ENCODE measurements around the gene ST3GAL3. TPM values are rescaled to one million over a fixed set of nuclear protein-coding genes. Genes with fewer than 3 reads are reported as not detected.
"Not testable (repeated sequence)": the region's sequence is repeated elsewhere in the genome, so short reads cannot be mapped to it uniquely, and the experiment has no call there.

ST3GAL3 gene
- total RNA-seq, 1 donor from 2014 or later: 38.5 TPM

DNA sequence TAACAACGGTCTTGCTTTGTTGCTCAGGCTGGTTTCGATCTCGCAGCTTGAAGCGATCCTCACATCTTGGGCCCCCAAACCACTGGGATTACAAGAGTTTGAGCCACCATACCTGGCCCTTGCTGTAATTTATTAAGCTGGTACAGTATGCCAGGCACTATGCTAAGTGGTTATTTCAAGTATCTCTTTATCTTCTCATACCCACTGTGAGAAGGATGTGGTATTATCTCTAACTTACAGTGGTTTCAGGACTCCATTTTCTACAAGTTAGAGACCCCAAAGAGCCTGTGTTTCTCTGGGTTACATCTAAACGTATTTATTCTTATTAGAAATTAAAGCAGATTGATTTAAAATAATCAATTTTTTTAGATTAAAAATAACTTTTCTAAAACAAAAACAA is 8.1 kb upstream of the ST3GAL3 start:
- no peak for DNase-seq (ENCODE audit: low spot score)

DNA sequence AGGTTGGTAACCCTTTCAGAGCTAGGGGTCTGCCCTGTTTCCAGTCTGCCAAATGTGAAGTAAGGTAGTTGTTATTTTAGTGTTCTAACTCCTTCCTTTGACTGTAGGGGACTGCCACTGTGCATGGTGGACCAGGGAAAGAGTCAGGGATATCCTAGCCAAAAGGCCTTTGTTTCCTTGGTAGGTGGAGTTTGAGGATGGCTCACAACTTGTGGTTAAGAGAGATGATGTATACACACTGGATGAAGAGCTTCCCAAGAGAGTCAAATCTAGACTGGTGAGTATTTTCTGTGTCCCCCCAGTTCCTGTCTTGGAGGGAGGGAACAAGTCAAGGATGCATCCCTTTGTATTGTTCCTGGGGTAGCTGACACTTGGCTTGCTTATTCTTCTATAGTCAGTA is 3.5 kb upstream of the ST3GAL3 start:
- DNase-seq (ENCODE audit: low spot score): no peak

DNA sequence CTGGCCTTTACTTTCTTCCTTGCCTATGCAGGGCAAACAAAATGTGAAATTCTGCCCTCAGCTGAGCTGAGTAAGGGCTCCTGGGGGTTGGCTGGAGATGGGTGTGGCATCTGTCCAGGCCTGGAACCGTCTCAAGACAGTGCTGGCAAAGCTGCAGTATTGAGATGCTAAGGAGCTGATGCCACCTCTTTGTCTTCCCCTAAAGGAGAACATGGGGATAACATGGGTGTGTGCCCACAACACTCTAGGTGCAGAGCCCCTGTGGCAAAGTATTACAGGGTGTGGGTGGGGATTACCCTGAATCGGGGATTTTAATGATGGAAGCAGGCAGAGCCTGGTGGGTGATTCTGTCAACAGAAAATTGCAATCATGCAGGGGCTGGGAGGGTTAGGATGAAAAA is 2.5 kb upstream of the ST3GAL3 start:
- DNase-seq (ENCODE audit: low spot score): no peak

DNA sequence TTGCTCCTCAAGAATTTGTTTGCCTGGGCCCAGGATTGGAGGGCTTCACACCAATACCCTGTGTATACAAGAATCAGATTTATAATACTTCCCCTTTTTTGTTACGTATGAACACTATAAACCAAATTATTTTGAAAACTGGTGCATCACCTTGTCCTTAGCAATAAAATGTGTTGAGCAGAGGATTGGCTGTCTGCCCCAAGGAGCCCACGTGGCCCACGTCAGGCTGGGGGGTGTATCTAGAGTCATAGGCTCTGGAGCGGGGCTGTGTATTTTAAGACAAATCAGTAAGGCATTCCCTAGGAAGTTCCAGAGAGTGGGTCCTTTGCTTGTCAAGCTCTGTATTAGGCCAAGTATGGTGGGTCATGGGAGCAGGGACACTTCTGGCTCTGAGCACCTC is 2.0 kb upstream of the ST3GAL3 start:
- DNase-seq (ENCODE audit: low spot score): no peak

DNA sequence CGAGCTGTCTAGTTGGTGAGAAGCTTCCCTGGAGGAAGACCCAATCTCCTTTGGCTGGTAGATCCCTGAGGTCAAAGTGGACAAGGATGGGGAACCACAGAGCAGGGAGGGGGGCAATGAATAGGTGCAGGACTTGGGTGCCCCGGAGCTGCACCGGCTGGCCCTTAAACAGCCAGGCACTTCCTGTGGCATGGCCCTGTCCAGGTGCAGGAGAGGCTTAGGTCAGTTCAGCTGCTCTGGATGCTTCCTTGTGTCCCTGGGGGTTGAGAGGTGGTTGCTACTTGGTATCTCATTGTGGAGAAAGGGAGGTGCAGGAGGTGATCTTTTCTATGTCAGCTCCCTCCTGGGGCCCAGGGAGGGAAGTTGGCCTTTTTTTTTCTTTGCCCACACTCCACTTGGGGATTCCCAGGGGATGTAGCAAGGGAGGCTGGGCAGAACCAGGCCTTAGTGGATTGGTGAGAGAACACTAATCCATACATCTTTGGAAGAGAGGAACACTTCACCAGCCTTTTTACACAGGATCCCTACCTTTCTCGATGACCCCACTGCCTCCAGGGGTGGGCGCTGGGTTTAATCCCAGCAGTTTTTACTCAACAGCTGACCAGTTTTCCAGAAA is 1.2 kb upstream of the ST3GAL3 start:
- DNase-seq (ENCODE audit: low spot score): no peak

DNA sequence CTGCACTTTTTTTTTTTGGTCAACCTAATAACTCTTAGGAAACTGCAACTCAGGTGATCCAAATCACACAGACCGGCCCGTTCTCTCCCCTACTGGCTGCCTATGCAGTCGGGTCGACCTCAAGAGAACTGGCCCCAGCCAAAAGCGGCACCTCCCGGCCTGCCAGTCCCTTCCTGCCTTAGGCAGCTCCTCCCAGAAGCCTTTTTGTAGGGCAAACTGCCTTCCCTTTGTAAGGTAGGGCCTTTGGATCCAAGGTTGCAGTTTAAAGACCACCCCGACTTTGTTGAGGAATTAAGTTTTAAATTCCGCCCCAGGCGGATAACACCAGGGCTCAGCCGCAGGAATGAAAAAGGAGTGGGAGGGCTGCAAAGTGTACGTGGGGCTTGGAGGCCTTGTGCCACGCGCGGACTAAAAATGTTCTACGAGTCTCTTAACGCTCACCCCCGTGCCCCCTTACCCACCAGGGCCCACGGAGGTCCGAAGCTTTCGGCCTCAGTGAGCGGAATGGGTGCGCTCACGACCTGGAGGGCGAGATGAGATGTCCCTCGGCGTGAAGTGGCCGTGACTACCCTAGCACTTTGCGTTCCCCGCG is 642 bp upstream of the ST3GAL3 start:
- no peak for DNase-seq (ENCODE audit: low spot score)

DNA sequence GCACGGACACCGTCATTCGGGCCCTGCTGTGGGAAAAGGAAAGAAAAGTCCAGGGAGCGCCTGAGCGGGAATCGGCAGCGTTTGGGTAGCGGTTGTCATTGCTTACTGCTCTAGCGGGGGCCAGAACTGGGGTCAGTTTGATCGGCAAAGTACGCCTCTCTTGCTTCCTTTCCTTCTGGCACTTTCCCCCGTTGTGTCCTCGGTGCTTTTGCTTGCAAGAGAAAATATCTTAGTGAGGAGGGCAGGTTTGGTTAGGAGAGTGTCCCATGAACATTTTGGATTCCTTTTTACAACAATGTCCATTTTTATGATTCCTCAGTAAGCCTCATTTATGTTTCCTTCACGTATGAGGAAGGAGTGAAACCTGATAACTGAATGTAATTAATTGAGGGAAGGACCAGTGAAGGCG is 670 bp downstream of the ST3GAL3 start:
- DNase-seq (ENCODE audit: low spot score): no peak

DNA sequence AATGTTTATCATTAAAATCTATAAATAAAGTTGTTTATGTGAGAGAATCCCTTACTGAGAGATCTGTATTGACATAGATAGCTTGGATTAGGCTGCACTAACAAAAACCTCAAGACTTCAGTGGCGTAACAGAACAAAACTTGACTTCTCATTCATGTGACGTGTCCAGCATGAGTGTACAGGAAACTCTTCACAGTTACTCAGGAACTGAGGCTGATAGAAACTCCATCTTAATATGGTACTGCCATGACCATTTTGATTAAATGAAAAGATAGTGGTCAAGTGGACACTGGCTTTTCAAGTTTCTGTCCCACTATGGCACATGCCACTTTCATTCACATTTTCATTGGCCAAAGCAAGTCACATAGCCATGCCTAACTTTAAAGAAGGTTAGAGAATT is 3.7 kb downstream of the ST3GAL3 start:
- no peak for DNase-seq (ENCODE audit: low spot score)

DNA sequence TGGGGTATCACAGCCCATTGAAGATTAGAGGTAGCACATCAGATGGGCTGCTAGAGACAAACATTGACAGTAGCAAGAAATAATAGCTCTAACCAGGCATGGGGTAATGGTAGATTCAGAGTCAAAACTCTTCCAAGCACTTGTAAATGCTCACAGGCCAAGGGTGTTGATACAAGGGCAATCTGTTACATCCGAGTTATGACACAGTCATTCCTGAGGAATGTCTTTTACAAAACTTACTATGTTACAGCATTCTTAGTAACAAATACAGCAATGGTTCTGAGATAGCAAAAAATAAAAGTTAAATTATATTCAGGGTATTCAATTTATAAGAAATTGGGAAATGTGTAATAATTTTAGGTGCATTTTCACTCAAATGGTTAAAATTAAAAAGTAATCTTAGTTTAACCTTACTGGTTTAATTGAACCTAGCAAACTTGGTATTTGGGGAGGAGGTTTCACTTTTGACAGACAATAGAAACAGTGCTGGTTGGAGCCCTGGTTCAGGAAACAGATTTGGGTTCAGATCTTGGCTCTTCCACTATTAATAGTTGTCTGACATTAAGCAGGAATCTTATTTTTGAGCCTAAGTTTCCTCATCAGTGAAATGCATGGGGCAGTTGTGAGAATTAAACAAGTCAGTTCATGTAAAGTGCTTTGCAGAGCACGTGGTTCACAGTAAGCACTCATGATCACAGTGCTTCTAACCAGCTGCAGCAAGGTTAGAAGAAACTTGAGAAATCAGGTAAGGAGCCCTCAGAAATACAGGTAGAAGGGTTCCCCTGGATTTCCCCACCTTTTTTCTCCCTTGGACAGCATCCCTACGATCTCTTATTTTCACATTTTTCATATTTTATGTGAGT is 4.4 kb downstream of the ST3GAL3 start:
- no peak for DNase-seq (ENCODE audit: low spot score)

DNA sequence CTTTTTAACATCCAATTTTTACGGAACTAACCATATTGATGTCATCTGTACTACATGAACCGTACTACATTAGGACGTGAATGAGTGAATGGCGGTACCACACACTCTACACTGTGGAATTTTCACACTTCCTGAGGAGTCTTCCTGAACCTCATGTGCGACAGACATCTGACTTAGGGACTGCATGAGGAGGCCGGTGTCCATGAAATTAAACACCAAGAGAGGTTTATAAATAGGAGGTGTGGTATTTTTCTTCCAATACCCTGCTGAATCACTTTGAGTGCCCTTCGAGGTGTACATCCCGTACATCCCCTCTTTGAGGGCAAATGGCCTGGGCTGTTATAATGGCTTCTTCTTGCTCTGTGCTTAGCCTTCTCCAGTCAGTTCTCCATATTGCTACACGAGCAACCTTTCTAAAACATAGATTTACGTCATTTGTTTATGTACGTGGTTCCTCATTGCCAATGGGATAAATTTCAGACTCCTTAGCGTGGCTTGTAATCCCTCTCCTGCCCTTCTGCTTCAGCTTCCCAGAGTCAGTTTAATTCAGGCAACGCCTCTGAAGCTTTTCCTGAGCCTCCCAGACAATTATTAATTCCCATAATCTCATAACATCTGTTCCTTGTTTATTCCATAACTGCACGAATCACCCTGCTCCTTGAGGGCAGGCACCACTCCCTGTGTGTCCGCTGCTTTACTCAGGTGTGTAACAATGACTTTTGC is 9.4 kb downstream of the ST3GAL3 start:
- DNase-seq (ENCODE audit: low spot score): no peak

DNA sequence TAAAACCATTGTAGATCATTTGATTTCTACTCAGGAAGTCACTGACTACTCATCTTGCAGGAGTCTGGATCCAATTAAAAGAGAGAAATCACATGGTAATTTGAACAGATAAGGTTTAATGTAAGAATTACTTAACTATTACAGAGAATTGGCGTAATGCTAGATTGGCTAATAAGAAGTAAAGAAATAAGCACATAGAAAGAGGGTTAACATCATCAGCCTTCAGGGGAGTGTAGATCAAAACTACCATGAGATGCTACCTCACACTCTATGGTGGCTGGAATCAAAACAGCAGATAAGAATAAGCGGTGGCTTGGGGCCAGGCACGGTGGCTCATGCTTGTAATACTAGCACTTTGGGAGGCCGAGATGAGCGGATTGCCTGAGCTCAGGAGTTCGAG is 11.7 kb downstream of the ST3GAL3 start:
- DNase-seq (ENCODE audit: low spot score): no peak

DNA sequence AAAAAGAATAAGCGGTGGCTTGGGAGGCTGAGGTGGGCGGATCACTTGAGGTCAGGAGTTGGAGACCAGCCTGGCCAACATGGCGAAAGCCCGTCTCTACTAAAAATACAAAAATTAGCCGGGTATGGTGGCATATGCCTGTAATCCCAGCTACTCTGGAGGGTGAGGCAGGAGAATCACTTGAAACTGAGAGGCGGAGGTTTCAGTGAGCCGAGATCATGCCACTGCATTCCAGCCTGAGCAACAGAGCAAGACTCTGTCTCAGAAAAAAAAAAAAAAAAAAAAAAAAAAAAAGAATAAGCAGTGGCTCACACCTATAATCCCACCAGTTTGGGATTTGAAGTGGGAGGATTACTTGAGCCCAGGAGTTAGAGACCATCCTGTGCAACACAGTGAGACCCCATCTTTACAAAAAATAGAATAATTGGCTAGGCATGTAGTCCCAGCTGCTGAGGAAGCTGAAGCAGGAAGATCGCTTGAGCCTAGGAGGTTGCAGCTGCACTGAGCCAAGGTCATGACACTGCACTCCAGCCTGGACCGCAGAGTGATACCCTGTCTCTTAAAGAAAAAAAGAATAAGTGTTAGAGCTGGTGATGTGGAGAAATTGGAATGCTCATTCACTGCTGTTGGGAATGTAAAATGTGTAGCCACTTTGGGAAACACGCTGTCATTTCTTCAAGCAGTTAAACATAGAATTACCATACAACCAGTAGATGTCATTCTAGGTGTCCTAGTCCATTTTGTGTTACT is 12.5 kb downstream of the ST3GAL3 start:
- DNase-seq (ENCODE audit: low spot score): not testable (repeated sequence)

DNA sequence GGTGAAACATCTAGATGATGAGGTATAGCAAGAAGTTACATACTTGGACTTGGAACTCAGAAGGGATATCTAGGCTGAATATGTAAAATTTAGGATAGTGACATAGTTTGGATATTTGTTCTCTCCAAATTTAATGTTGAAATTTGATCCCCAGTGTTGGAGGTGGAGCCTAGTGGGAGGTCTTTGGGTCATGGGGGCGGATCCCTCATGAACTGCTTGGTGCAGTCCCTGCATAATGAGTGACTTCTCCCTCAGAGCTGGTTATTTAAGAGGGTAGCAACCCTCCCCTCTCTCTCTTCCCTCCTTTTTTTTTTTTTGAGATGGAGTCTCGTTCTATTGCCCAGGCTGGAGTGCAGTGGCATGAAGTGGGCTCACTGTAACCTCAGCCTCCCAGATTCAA is 15.5 kb downstream of the ST3GAL3 start:
- no peak for DNase-seq (ENCODE audit: low spot score)

DNA sequence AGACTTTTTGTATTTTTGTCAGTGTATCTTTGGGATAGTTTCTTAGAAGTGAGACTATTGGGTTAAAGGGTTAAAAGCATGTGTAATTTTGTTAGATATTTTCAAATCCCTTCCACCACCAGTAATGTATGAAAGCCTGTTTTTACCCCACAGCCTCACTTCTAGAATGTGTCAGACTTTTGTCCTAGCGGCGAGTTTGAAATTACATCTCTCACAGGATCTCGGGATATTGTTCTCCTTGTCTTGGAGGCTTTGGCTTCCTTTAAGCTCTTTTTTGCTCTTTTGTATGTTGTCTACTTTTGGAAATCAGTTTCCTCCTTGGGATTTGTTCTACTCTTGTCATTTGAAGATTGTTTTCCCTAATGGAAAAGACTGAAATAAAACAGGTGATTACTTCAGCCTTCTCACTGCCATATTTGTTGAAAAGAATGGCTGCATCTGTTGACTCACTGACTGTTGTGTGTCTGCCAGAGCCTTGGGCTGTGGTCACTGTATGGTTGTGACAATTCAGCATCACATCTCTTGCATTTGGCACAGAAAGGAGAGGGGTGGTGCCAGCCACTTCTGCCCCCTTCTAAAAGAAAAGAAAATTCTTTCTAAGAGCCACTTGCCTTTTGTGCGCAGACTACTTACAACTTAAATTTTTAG is 22.6 kb downstream of the ST3GAL3 start:
- no peak for DNase-seq (ENCODE audit: low spot score)

DNA sequence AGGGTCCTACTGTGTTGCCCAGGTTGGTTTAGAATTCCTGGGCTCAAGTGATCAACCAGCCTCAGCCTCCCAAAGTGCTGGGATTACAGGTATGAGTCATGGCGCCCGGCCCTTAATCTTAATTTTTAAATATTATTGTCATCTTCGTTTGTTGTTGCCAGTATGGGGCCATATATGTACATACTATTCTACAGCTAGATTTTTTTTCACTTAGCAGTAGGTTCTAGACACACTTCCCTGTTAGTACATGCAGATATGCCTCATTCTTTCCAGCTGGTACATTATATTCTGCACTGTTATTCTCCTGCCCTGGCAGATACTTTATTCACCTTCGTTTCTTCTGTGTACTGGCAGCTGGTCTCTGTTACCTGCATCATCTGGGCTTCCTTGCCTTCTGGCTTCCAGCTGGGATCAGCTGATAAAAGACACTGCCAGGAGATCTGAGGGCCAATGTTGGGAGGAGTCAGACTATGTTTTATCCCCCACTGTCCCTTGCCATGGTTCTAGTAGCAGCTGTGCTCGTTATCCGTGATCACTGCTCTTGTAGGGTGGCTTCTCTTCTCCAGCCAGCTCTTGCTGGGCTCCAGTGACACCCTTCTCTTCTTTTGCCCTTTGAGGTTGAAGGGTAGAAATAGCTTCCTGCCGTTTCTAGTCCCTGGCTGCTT is 24.7 kb downstream of the ST3GAL3 start:
- DNase-seq (ENCODE audit: low spot score): no peak

DNA sequence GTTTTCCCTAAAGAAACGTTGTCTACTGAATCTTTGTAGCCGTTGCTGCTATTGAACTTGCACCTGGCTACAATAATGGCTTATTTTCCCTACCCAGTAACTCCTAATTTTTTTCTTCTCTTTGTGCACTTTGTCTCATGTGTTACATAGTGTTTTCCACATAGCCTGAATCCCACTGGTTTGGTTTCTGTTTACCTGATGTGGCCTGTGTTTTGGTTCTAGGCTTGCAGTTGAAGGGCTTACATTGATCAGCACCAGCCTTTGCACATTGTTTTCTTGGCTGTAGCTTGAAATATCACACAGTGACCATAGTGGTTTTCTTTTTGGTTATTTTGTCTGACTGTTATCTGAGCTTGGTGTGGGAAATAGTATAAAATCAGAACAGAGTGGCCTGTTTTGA is 29.5 kb downstream of the ST3GAL3 start:
- DNase-seq (ENCODE audit: low spot score): no peak

DNA sequence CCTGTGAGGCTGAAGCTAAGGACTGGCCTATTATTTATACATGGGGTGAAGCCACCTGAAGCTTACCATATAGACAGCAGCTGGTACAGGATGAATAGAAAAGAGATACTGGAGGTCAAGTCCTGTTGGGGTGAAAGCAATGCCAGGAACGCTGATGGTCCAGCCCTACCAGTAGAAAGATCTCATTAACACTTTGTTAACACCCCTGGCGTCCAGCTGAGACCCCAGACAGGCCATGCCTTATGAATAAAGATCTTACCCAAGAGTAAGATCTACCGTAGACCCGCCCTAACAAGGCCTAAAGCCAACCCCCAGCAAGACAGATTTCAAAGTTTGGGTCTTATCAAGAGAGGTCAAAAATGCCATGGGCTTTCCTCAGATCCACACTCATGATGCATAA is 34.7 kb downstream of the ST3GAL3 start:
- no peak for DNase-seq (ENCODE audit: low spot score)

DNA sequence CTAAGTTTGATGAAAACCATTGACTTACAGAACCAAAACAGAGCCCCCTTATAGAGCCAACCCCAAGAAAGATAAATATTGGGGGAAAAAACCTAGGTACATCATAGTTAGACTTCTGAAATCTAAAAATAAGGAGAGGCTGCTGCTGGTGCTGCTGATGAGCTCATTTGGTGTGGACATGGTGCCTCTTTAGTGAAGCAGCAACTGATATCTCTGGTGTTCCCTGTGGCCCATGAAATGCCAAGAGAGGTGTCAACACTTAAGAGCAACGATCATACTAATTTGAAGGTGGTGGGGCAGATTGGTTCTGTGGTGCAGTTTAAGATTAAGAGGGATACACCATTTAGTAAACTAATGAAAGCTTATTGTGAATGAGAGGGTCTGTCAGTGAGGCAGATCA is 35.9 kb downstream of the ST3GAL3 start:
- DNase-seq (ENCODE audit: low spot score): no peak

DNA sequence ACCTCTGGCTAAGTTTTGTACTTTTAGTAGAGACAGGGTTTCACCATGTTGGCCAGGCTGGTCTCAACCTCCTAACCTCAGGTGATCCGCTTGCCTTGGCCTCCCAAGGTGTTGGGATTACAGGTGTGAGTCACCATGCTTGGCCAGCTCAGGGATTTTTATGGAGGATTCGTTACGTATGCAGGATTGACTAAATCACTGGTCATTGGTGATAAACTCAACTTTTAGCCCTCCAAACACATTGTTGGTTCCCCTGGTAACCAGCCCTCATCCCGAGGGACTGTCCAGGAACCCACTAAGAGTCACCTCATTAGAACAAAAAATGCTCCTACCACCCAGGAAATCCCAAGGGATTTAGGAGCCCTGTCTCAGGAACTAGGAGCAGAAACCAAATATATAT is 40.4 kb downstream of the ST3GAL3 start:
- DNase-seq (ENCODE audit: low spot score): no peak

DNA sequence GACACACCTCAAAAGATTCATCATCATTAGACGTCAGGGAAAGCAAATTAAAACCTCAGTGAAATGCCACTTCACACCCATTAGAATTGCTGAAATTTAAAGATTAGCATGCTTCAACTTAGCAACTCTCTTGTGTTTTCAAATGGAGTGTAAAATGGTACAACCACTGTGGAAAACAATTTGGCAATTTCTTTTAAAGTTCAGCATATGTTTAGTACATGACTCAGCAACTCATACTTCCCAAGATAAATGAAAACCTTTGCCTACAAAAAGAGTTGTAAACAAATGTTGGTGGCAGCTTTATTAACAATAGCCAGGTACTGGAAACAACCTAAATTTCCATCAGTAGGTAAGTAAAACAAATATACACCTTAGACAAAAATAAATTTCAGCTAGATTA is 42.7 kb downstream of the ST3GAL3 start:
- DNase-seq (ENCODE audit: low spot score): no peak

All from mesenteric fat pad (tissue), 1 donor.